Heart left ventricle (tissue), 16 donors: ENCODE results near the gene STX2. TPM values are rescaled to one million over a fixed set of nuclear protein-coding genes. Genes with fewer than 3 reads are reported as not detected.
"Not testable (repeated sequence)": the region's sequence is repeated elsewhere in the genome, so short reads cannot be mapped to it uniquely, and the experiment has no call there.

Experiments used
- ATAC-seq, 4 donors: fragments of 200-7000 bp; cut with Tn5 transposase; one replicate each; pipeline ENCODE4 v1.9.1; 2020 to 2022; ENCODE audit warnings: moderate library complexity in 4 of 4, mild to moderate bottlenecking in 3 of 4, moderate number of reproducible peaks in 1 of 4
- DNase-seq, 5 donors: peaks; one replicate each; pipeline ENCODE4 v3.0.0-alpha.2; 2020
- H3K27ac ChIP-seq, 12 donors: fragments of 200-600 bp; sonication (generic) in 4 of 12; one replicate each; pipeline versions ENCODE4 v1.5.0 to v1.8.0; 2016 to 2022; ENCODE audit warnings: mild to moderate bottlenecking in 2 of 12
- H3K27me3 ChIP-seq, 9 donors: fragments of 200-600 bp; sonication (generic) in 2 of 9; one replicate each; pipeline versions ENCODE4 v1.5.1 to v1.8.0; 2016 to 2022; ENCODE audit warnings: mild to moderate bottlenecking in 3 of 9
- H3K36me3 ChIP-seq, 9 donors: fragments of 200-600 bp; sonication (generic) in 2 of 9; one replicate each; pipeline versions ENCODE4 v1.5.0 to v1.8.0; 2018 to 2022; ENCODE audit warnings: mild to moderate bottlenecking in 2 of 9
- H3K4me1 ChIP-seq, 12 donors: fragments of 200-600 bp; sonication (generic) in 4 of 12; one replicate each; pipeline versions ENCODE4 v1.5.0 to v1.8.0; 2016 to 2022; ENCODE audit warnings: mild to moderate bottlenecking in 3 of 12
- H3K4me3 ChIP-seq, 12 donors: fragments of 200-600 bp; sonication (generic) in 4 of 12; one replicate each; pipeline versions ENCODE4 v1.5.0 to v1.8.0; 2017 to 2022; ENCODE audit warnings: mild to moderate bottlenecking in 9 of 12, moderate library complexity in 4 of 12
- H3K9me3 ChIP-seq, 12 donors: fragments of 200-600 bp; sonication (generic) in 4 of 12; one replicate each; pipeline versions ENCODE4 v1.5.0 to v1.8.0; 2016 to 2022; ENCODE audit warnings: mild to moderate bottlenecking in 1 of 12
- CTCF ChIP-seq, 12 donors: fragments of 200-600 bp; sonication (generic) in 4 of 12; IDR thresholded peaks; one replicate each; pipeline versions ENCODE4 v1.5.0 to v1.8.0; 2018 to 2022; ENCODE audit warnings: antibody characterized with exemption in 12 of 12, mild to moderate bottlenecking in 5 of 12
- POLR2A ChIP-seq, 2 donors: fragments of 450-650 bp; IDR thresholded peaks; one replicate each; pipeline ENCODE4 v1.6.1; 2017; ENCODE audit warnings: antibody characterized with exemption in 2 of 2, mild to moderate bottlenecking in 2 of 2, moderate library complexity in 2 of 2
- WGBS, 4 donors: extraction: QIAGEN DNeasy Blood & Tissue Kit in 2 of 4; methylation state at CpG; one replicate each; pipeline versions ENCODE4 v1.1.5 to v1.1.7; 2013 to 2018; 5-methylcytosine and 5-hydroxymethylcytosine counted together
- intact Hi-C, 10 donors: fragments of 100-400 bp; cut with DNase I; formaldehyde crosslinking; loops; one replicate each; pipeline versions ENCODE4 v1.11.1 to v1.14.2; 2022
- long read RNA-seq, 3 donors: library from polyadenylated mRNA; unstranded; transcript quantifications; one replicate each; pipeline ENCODE4 v2.0.0, GENCODE V29; 2020 to 2021
- polyA plus RNA-seq, 2 donors: library from polyadenylated mRNA; stranded (reverse); fragments of 200-250 nt; gene quantifications; one replicate each; pipeline ENCODE4 v1.2.3, GENCODE V29; 2013
- total RNA-seq, 9 donors: library from RNA; depleted of rRNA in 2 of 9; stranded (reverse); fragments of >200 nt in 2 of 9; fragmentation: NEBNext Ultra II Directional in 3 of 9; extraction: Animal tissue kit (Norgen Biotek cat#: 25700) in 3 of 9; gene quantifications; one replicate each; pipeline versions ENCODE4 v1.1.0 to v1.2.4, GENCODE V29; 2016 to 2023
- donor health status: ischemic (EF 13 %, LVEDD 7.1; RV severe dilation, severe dysfunction).
- donor health status: healthy with polysubstance abuse.
- donor health status: DM: no; HTN: yes; CAD: no.
- donor health status: DM: no; HTN: no; CAD: no.
- donor health status: ischemic (EF 25% LVEDD 6.9; RV normal size, moderate dysfunction).
- donor health status: ischemic (EF 25% LVEDD 5.7; RV mildly dilated, moderate dysfunction).
- donor health status: healthy.
- donor health status: DM: yes; HTN: yes; CAD: no.
- donor health status: ischemic (EF 35%, LVEDD 5.7; RV mildly dilated, moderate dysfunction).
- donor health status: nonischemic (EF 11% LVEDD 7.7; RV severe dilation, severe dysfunction).
- donor health status: DM: yes; HTN: yes; CAD: no.
- donor health status: PGD.
- donor health status: ischemic (EF 29% LVEDD 5.4; RV normal size, mild dysfunction).
- donor health status: nonischemic (EF 23%, LVEDD 6.1; RV moderate dilation, normal function).

Gene STX2
- total RNA-seq (10 to 100 TPM in 8 of 9 donors, 1 to 10 TPM in 1; 8.3 to 21.8 (median 11.1) TPM), polyA plus RNA-seq (10 to 100 TPM in 1 of 2 donors, 1 to 10 TPM in 1; 6.2 to 14.3 TPM)
- long read RNA-seq, donor 1, transcript STX2-201 (10 exons, 3,331 nt): major isoform, 5 of 22 reads
- long read RNA-seq, donor 1, partial matches to known transcripts: 6 of 22 reads
- long read RNA-seq, donor 1, other reads (novel, unspliced or antisense): 11 of 22 reads
- long read RNA-seq, donor 2, partial matches to known transcripts: 0 of 7 reads
- long read RNA-seq, donor 2, other reads (novel, unspliced or antisense): 2 of 7 reads
- long read RNA-seq, donor 3, transcript STX2-201 (10 exons, 3,331 nt): major isoform, 25 of 47 reads
- long read RNA-seq, donor 3, partial matches to known transcripts: 7 of 47 reads
- long read RNA-seq, donor 3, other reads (novel, unspliced or antisense): 15 of 47 reads

GRCh38 chr12:130838951-130839769 is at the start of gene STX2:
Gene STX2, minus strand, starts transcription at chr12:130839250. Its CDS starts 151 bp downstream, at chr12:130839099.
- intact Hi-C loops: loop anchor here in 2 of 10 donors (2.0 to 5.0 kb wide), 2 partner anchors 32 to 33 kb away; partner anchors contain the start of gene RAN (in 1 of the 2)
- peak; percentile 86 to 95 (median 91) for DNase-seq
- no peaks in the 10 kb centered on the region for H3K36me3 ChIP-seq
- TF ChIP-seq POLR2A (IDR thresholded peaks at IDR 0.05): peak in 1 of 2 donors; percentile 25
- peak in 7 of 12 donors; percentile 13 to 47 (median 38) for TF ChIP-seq CTCF (IDR thresholded peaks at IDR 0.05)
- peak; percentile 85 to 98 (median 97) for ATAC-seq
- no peaks in the 10 kb centered on the region for H3K9me3 ChIP-seq
- H3K27me3 ChIP-seq: no peaks in the 10 kb centered on the region
- peak within 1 kb of the TSS; percentile 49 to 98 (median 82) for H3K4me3 ChIP-seq
- peak within 1 kb of the TSS in 11 of 12 donors; percentile 5 to 82 (median 70) for H3K27ac ChIP-seq
- H3K4me1 ChIP-seq: peaks cover 0 to 34% (median 14%) of the 10 kb centered on the region in 12 donors
- WGBS, 4 donors: 1% methylated on average over 21 to 79 of the region's 79 CpGs

- H3K4me1 ChIP-seq, H3K36me3 ChIP-seq, H3K9me3 ChIP-seq, H3K27me3 ChIP-seq, DNase-seq, H3K27ac ChIP-seq, intact Hi-C loops, H3K4me3 ChIP-seq: not testable (repeated sequence)
- ATAC-seq: peak in 2 of 4 donors; percentile 67 to 75
- 53 to 76% (median 61%) methylated on average over 8 to 10 of the region's 17 CpGs for WGBS, 4 donors
These were observed 48.1 kb upstream of the STX2 start for GRCh38 chr12:130887190-130887589.

GRCh38 chr12:130881548-130881947 is 42.5 kb upstream of the STX2 start:
- no peak for TF ChIP-seq POLR2A (IDR thresholded peaks at IDR 0.05)
- no peak for TF ChIP-seq CTCF (IDR thresholded peaks at IDR 0.05)
- no peak overlapping the region for H3K4me3 ChIP-seq
- DNase-seq: no peak
- no peak overlapping the region for H3K27ac ChIP-seq
- no peaks in the 10 kb centered on the region for H3K4me1 ChIP-seq
- 91 to 95% (median 94%) methylated on average over 1 of the region's 1 CpG for WGBS, 4 donors
- ATAC-seq: no peak
- peaks cover 0 to 17% (median 9%) of the 10 kb centered on the region in 9 donors for H3K36me3 ChIP-seq
- no peaks in the 10 kb centered on the region for H3K9me3 ChIP-seq
- no peaks in the 10 kb centered on the region for H3K27me3 ChIP-seq
- intact Hi-C loops: no loop called here

- TF ChIP-seq CTCF (IDR thresholded peaks at IDR 0.05) (no peak), POLR2A (IDR thresholded peaks at IDR 0.05) (no peak)
- WGBS, 4 donors: 88 to 96% (median 90%) methylated on average over 5 of the region's 5 CpGs
These were observed 42.0 kb upstream of the STX2 start for GRCh38 chr12:130881046-130881445.

More at GRCh38 chr12:130881046-130881445, 42.0 kb upstream of the STX2 start:
- intact Hi-C loops: no loop called here
- Histone ChIP-seq H3K4me1 (no peaks in the 10 kb centered on the region), H3K9me3 (no peaks in the 10 kb centered on the region), H3K4me3 (no peak overlapping the region), H3K27me3 (no peaks in the 10 kb centered on the region), H3K36me3 (peaks cover 0 to 22% (median 14%) of the 10 kb centered on the region in 9 donors), H3K27ac (no peak overlapping the region)
- ATAC-seq (no peak), DNase-seq (no peak)
